ENCODE data around the gene GABBR2. TPM values are rescaled to one million over a fixed set of nuclear protein-coding genes. Genes with fewer than 3 reads are reported as not detected.

GABBR2 gene
- polyA plus RNA-seq, 1 donor (not counting 4 experiments of a cell fraction or from before 2014, with no cell fraction given): 0.01 TPM

DNA sequence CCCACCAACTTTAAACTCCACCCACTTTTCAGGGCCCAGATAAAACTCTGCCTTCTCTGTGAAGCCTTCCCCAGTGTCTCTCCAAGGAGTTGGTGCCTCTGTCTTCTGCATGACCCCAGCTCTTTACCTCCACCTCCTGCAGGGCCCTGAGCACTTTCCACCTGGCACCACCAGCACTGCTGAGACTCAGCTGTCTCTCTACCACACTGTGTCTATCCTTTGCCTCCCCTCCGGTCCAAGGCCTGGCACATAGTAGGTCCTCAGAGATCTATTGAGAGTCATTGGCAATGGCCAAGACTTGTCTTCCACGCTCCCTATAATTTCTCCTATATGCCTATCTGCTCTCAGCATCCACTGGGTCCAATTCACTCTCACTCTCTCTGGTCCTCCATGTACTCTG, 12.9 kb upstream of the GABBR2 start:
- Histone ChIP-seq H3K9ac (ENCODE audit: control insufficient read depth, extremely low read depth, insufficient read depth, low read length) (no peak overlapping the region), H3K27ac (ENCODE audit: control insufficient read depth, insufficient read depth, low read length) (no peak overlapping the region), H3K4me3 (ENCODE audit: control insufficient read depth in 2 of 3, extremely low read depth in 1 of 3, insufficient read depth in 2 of 3, low read depth in 1 of 3, low read length in 3 of 3) (no peak overlapping the region), H3K4me1 (ENCODE audit: control insufficient read depth, extremely low read depth, insufficient read depth, low read length) (no peaks in the 10 kb centered on the region), H3K4me2 (ENCODE audit: control insufficient read depth, extremely low read depth, insufficient read depth, low read depth, low read length) (no peak overlapping the region), H3K9me3 (ENCODE audit: control insufficient read depth, low read depth, low read length) (no peaks in the 10 kb centered on the region), H4K20me1 (ENCODE audit: control insufficient read depth, extremely low read depth, insufficient read depth, low read length) (no peaks in the 10 kb centered on the region), H2AFZ (ENCODE audit: control insufficient read depth, low read length) (no peak overlapping the region), H3K9me1 (ENCODE audit: control insufficient read depth, extremely low read depth, insufficient read depth, low read length) (no peaks in the 10 kb centered on the region), H3K27me3 (ENCODE audit: control insufficient read depth, extremely low read depth, insufficient read depth, low read length) (peaks cover 6% of the 10 kb centered on the region), H3K79me2 (ENCODE audit: control insufficient read depth, insufficient read depth, low read length) (no peaks in the 10 kb centered on the region), H3K36me3 (ENCODE audit: control insufficient read depth in 2 of 2, extremely low read depth in 1 of 2, insufficient read depth in 2 of 2, low read length in 2 of 2) (no peaks in the 10 kb centered on the region)
- FAIRE-seq (no peak), DNase-seq (ENCODE audit: low read depth, low spot score) (no peak)
- dilution Hi-C loops (cut with MboI; ENCODE audit: extremely low pct_ligation_motif_present, low sequenced_read_pairs): no loop called here
- TF ChIP-seq EZH2 (IDR thresholded peaks at IDR 0.05; ENCODE audit: low read length): no peak
- TF ChIP-seq, protein P1, sequence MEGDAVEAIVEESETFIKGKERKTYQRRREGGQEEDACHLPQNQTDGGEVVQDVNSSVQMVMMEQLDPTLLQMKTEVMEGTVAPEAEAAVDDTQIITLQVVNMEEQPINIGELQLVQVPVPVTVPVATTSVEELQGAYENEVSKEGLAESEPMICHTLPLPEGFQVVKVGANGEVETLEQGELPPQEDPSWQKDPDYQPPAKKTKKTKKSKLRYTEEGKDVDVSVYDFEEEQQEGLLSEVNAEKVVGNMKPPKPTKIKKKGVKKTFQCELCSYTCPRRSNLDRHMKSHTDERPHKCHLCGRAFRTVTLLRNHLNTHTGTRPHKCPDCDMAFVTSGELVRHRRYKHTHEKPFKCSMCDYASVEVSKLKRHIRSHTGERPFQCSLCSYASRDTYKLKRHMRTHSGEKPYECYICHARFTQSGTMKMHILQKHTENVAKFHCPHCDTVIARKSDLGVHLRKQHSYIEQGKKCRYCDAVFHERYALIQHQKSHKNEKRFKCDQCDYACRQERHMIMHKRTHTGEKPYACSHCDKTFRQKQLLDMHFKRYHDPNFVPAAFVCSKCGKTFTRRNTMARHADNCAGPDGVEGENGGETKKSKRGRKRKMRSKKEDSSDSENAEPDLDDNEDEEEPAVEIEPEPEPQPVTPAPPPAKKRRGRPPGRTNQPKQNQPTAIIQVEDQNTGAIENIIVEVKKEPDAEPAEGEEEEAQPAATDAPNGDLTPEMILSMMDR (optimal IDR thresholded peaks at IDR 0.05 in 1 of 3, IDR thresholded peaks at IDR 0.05 in 1 of 3, conservative IDR thresholded peaks at IDR 0.05 in 1 of 3; ENCODE audit: extremely low read depth in 1 of 3, insufficient read depth in 2 of 3, low read length in 3 of 3): no peak

DNA sequence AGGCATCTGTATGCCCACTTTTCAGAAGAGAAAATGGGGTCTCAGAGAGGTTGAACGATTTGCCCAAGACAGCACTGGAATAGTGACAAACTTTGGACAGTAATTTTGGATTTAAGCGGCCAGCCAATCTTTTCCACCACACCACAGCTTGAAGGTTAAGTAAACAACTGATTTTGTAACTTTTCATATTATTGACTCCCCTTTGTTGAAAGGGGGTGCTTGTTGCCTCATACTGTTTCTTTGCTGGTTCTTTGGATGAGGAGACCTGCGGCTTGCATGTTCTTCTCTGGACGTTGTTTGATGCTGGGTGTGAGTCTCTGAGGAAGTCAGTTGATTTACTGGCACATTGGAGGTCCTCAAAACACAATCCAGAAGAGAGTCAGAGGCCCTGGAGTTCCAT, 11.7 kb upstream of the GABBR2 start:
- no peak overlapping the region for H3K9ac ChIP-seq (ENCODE audit: control insufficient read depth, extremely low read depth, insufficient read depth, low read length)
- H3K9me3 ChIP-seq (ENCODE audit: control insufficient read depth, low read depth, low read length): no peaks in the 10 kb centered on the region
- DNase-seq (ENCODE audit: low read depth, low spot score) (no peak), FAIRE-seq (no peak)
- H3K4me1 ChIP-seq (ENCODE audit: control insufficient read depth, extremely low read depth, insufficient read depth, low read length): no peaks in the 10 kb centered on the region
- no peak overlapping the region for H3K27ac ChIP-seq (ENCODE audit: control insufficient read depth, insufficient read depth, low read length)
- no peak overlapping the region for H3K4me2 ChIP-seq (ENCODE audit: control insufficient read depth, extremely low read depth, insufficient read depth, low read depth, low read length)
- no peaks in the 10 kb centered on the region for H3K79me2 ChIP-seq (ENCODE audit: control insufficient read depth, insufficient read depth, low read length)
- H3K27me3 ChIP-seq (ENCODE audit: control insufficient read depth, extremely low read depth, insufficient read depth, low read length): peaks cover 5% of the 10 kb centered on the region
- no peaks in the 10 kb centered on the region for H4K20me1 ChIP-seq (ENCODE audit: control insufficient read depth, extremely low read depth, insufficient read depth, low read length)
- no peaks in the 10 kb centered on the region for H3K9me1 ChIP-seq (ENCODE audit: control insufficient read depth, extremely low read depth, insufficient read depth, low read length)
- TF ChIP-seq, protein P1 (optimal IDR thresholded peaks at IDR 0.05 in 1 of 3, IDR thresholded peaks at IDR 0.05 in 1 of 3, conservative IDR thresholded peaks at IDR 0.05 in 1 of 3; ENCODE audit: extremely low read depth in 1 of 3, insufficient read depth in 2 of 3, low read length in 3 of 3): no peak
- no peak for TF ChIP-seq EZH2 (IDR thresholded peaks at IDR 0.05; ENCODE audit: low read length)
- H3K36me3 ChIP-seq (ENCODE audit: control insufficient read depth in 2 of 2, extremely low read depth in 1 of 2, insufficient read depth in 2 of 2, low read length in 2 of 2): no peaks in the 10 kb centered on the region
- no peak overlapping the region for H3K4me3 ChIP-seq (ENCODE audit: control insufficient read depth in 2 of 3, extremely low read depth in 1 of 3, insufficient read depth in 2 of 3, low read depth in 1 of 3, low read length in 3 of 3)
- H2AFZ ChIP-seq (ENCODE audit: control insufficient read depth, low read length): no peak overlapping the region
- dilution Hi-C loops (cut with MboI; ENCODE audit: extremely low pct_ligation_motif_present, low sequenced_read_pairs): no loop called here
